Measurements from ENCODE around the gene EDN1. TPM values are rescaled to one million over a fixed set of nuclear protein-coding genes. Genes with fewer than 3 reads are reported as not detected.

The EDN1 gene
- 10 to 100 TPM in 2 of 4 donors, 1 to 10 TPM in 2; 3.6 to 23.2 (median 14.2) TPM for total RNA-seq

GRCh38 chr6:12289933-12290820 is at the start of gene EDN1:
EDN1 (plus strand) TSS chr6:12290361; CDS start chr6:12290630, 269 bp downstream.
- Histone ChIP-seq H3K27me3 (no peaks in the 10 kb centered on the region), H3K4me1 (peaks cover 1 to 71% (median 18%) of the 10 kb centered on the region in 4 donors), H3K27ac (peak within 1 kb of the TSS; percentile 73 to 82 (median 76)), H3K36me3 (no peaks in the 10 kb centered on the region), H3K4me3 (peak within 1 kb of the TSS; percentile 18 to 56 (median 38)), H3K9me3 (no peaks in the 10 kb centered on the region)
- WGBS, 2 donors (ENCODE audit: low coverage in 1 of 2) = 2 to 3% methylated on average over 10 to 31 of the region's 38 CpGs
- TF ChIP-seq POLR2AphosphoS5 (IDR thresholded peaks at IDR 0.05) (peak; percentile 57 to 89 (median 87)), POLR2A (IDR thresholded peaks at IDR 0.05) (peak; percentile 81), CTCF (IDR thresholded peaks at IDR 0.05) (peak; percentile 51 to 74 (median 57)), EP300 (IDR thresholded peaks at IDR 0.05; ENCODE audit: low read depth) (no peak)
- in situ Hi-C loops (cut with MboI; ENCODE audit: low pct_ligation_motif_present in 1 of 4, low pct_unique_long_range_greater_than_20kb in 1 of 4, low sequenced_read_pairs in 3 of 4) = loop anchor here in 2 of 4 donors (5.0 to 10.0 kb wide), 2 partner anchors 312 to 315 kb away; no protein-coding TSS in a partner anchor
- intact Hi-C loops (cut with DNase I; ENCODE audit: low total_unique reads) = loop anchor here (10.0 kb wide), 1 partner anchor 315 kb away; no protein-coding TSS in a partner anchor
- peak; percentile 85 for DNase-seq

GRCh38 chr6:12241493-12242175 is 48.5 kb upstream of the EDN1 start:
- intact Hi-C loops (cut with DNase I; ENCODE audit: low total_unique reads) (no loop called here), in situ Hi-C loops (cut with MboI; ENCODE audit: low pct_ligation_motif_present in 1 of 4, low pct_unique_long_range_greater_than_20kb in 1 of 4, low sequenced_read_pairs in 3 of 4) (loop anchor here in 2 of 4 donors (25.0 kb wide), 1 partner anchor 579 kb away; no protein-coding TSS in a partner anchor)
- Histone ChIP-seq H3K9me3 (no peaks in the 10 kb centered on the region), H3K4me1 (peaks cover 6 to 22% (median 14%) of the 10 kb centered on the region in 4 donors), H3K36me3 (no peaks in the 10 kb centered on the region), H3K27me3 (no peaks in the 10 kb centered on the region), H3K4me3 (no peak overlapping the region), H3K27ac (peak overlapping the region; percentile 54 to 77 (median 66))
- 44 to 71% methylated on average over 1 to 3 of the region's 3 CpGs for WGBS, 2 donors (ENCODE audit: low coverage in 1 of 2)
- TF ChIP-seq POLR2AphosphoS5 (IDR thresholded peaks at IDR 0.05) (peak in 2 of 3 donors; percentile 32 to 61), POLR2A (IDR thresholded peaks at IDR 0.05) (no peak), EP300 (IDR thresholded peaks at IDR 0.05; ENCODE audit: low read depth) (no peak), CTCF (IDR thresholded peaks at IDR 0.05) (no peak)
- peak; percentile 35 for DNase-seq

- TF ChIP-seq POLR2A (IDR thresholded peaks at IDR 0.05) (no peak), CTCF (IDR thresholded peaks at IDR 0.05) (no peak), EP300 (IDR thresholded peaks at IDR 0.05; ENCODE audit: low read depth) (no peak), POLR2AphosphoS5 (IDR thresholded peaks at IDR 0.05) (no peak)
- H3K4me1 ChIP-seq = peaks cover 6 to 23% (median 14%) of the 10 kb centered on the region in 4 donors
- 71 to 93% methylated on average over 1 to 2 of the region's 2 CpGs for WGBS, 2 donors (ENCODE audit: low coverage in 1 of 2)
- H3K27me3 ChIP-seq = no peaks in the 10 kb centered on the region
- H3K27ac ChIP-seq = no peak overlapping the region
- no peak overlapping the region for H3K4me3 ChIP-seq
- no peaks in the 10 kb centered on the region for H3K36me3 ChIP-seq
- intact Hi-C loops (cut with DNase I; ENCODE audit: low total_unique reads) (no loop called here), in situ Hi-C loops (cut with MboI; ENCODE audit: low pct_ligation_motif_present in 1 of 4, low pct_unique_long_range_greater_than_20kb in 1 of 4, low sequenced_read_pairs in 3 of 4) (loop anchor here in 2 of 4 donors (25.0 kb wide), 1 partner anchor 581 kb away; no protein-coding TSS in a partner anchor)
- DNase-seq = no peak
- no peaks in the 10 kb centered on the region for H3K9me3 ChIP-seq
These were observed 47.0 kb upstream of the EDN1 start for GRCh38 chr6:12243169-12243568.
